HepG2 (cell line): ENCODE measurements around the gene RBP2. TPM values are rescaled to one million over a fixed set of nuclear protein-coding genes. Genes with fewer than 3 reads are reported as not detected.

ENCODE experiments used
- ATAC-seq: fragments of 200-7000 bp; cut with Tn5 transposase; 3 replicates; pipeline ENCODE4 v1.9.1; 2020; ENCODE audit warnings: mild to moderate bottlenecking, moderate library complexity
- BruUV-seq: library from RNA; stranded (reverse); fragments of 400-500 nt; replicated peaks from 2 replicates; lab custom pipeline; 2021; lab: Mats Ljungman, UMichigan
- CTCF ChIA-PET: fragments of 300-600 bp; formaldehyde crosslinking; extraction: SDS; loops from one replicate; lab custom pipeline; 2021; ENCODE audit warnings: low total read pairs, inconsistent platforms, low intra/inter-chr PET ratio; lab: Yijun Ruan, JAX
- POLR2A ChIA-PET: fragments of 350-600 bp; sonication (Branson Sonifier 250); formaldehyde crosslinking; loops from one replicate; lab custom pipeline; 2020; ENCODE audit warnings: antibody characterized with exemption, inconsistent platforms; lab: Yijun Ruan, JAX
- DNase-seq: peaks from one replicate; pipeline ENCODE4 v3.0.0-alpha.2; 2015; ENCODE audit warnings: low spot score
- FAIRE-seq: peaks from 3 replicates; lab custom pipeline; 2011; peaks lifted over from hg19 to GRCh38; lab: Jason Lieb, UNC
- H2AFZ ChIP-seq: one replicate; pipeline ENCODE4 v1.6.1; 2011; ENCODE audit warnings: low read length, inconsistent platforms
- H3K27ac ChIP-seq: fragments of 300-600 bp; 3 replicates; pipeline ENCODE4 v1.8.0; 2011; ENCODE audit warnings: mixed run types, mild to moderate bottlenecking, mixed read lengths, low read length, inconsistent platforms; ENCODE audit not compliant: insufficient read depth; ENCODE audit errors: extremely low read length
- H3K27me3 ChIP-seq, 2 experiments: fragments of 200-600 bp in 1 of 2; 2 replicates in 1 of 2; 3 replicates in 1 of 2; pipeline versions ENCODE4 v1.6.0 to v1.8.0; 2011; ENCODE audit warnings: low read length in 2 of 2, mild to moderate bottlenecking in 2 of 2, moderate library complexity in 2 of 2, inconsistent platforms in 1 of 2; ENCODE audit not compliant: insufficient read depth in 2 of 2, control insufficient read depth in 1 of 2
- H3K36me3 ChIP-seq, 2 experiments: fragments of 200-600 bp in 1 of 2; replicated peaks in 1 of 2; 2 replicates in 1 of 2; 3 replicates in 1 of 2; pipeline versions ENCODE4 v1.5.1 to v1.8.0; 2011; ENCODE audit warnings: low read length in 2 of 2, inconsistent platforms in 1 of 2; ENCODE audit not compliant: insufficient read depth in 2 of 2, control insufficient read depth in 1 of 2
- H3K4me1 ChIP-seq: 2 replicates; pipeline ENCODE4 v1.5.1; 2012; ENCODE audit warnings: low read length, inconsistent platforms; ENCODE audit not compliant: insufficient read depth
- H3K4me2 ChIP-seq: 2 replicates; pipeline ENCODE4 v1.6.0; 2011; ENCODE audit warnings: low read depth, low read length, inconsistent platforms
- H3K4me3 ChIP-seq, 3 experiments: fragments of 200-600 bp in 1 of 3; sonication (generic), shearing (Covaris generic) in 1 of 3; replicated peaks in 1 of 3; 2 replicates each; pipeline ENCODE4 v1.5.1; 2011 to 2016; ENCODE audit warnings: low read length in 3 of 3, inconsistent platforms in 2 of 3, low read depth in 2 of 3, mild to moderate bottlenecking in 2 of 3, control low read depth in 1 of 3, mixed read lengths in 1 of 3; ENCODE audit not compliant: insufficient read depth in 1 of 3
- H3K79me2 ChIP-seq: one replicate; pipeline ENCODE4 v1.6.1; 2011; ENCODE audit warnings: low read length, inconsistent platforms; ENCODE audit not compliant: insufficient read depth
- H3K9ac ChIP-seq: 2 replicates; pipeline ENCODE4 v1.6.0; 2011; ENCODE audit warnings: mild to moderate bottlenecking, low read depth, low read length, inconsistent platforms; ENCODE audit not compliant: insufficient read depth
- H3K9me3 ChIP-seq: 2 replicates; pipeline ENCODE4 v1.5.1; 2012; ENCODE audit warnings: mild to moderate bottlenecking, low read length
- H4K20me1 ChIP-seq: 2 replicates; pipeline ENCODE4 v1.6.0; 2011; ENCODE audit warnings: inconsistent platforms, mild to moderate bottlenecking, low read length, moderate library complexity; ENCODE audit not compliant: insufficient read depth
- KDM4B ChIP-seq: sonication (generic); formaldehyde crosslinking; IDR thresholded peaks from 2 replicates; pipeline ENCODE4 v1.4.0; 2020; ENCODE audit warnings: missing genetic modification reagents
- NCOA2 ChIP-seq: sonication (generic); formaldehyde crosslinking; IDR thresholded peaks from 2 replicates; pipeline ENCODE4 v1.8.0; 2022; ENCODE audit warnings: inconsistent platforms
- NFKB2 ChIP-seq: sonication (generic); formaldehyde crosslinking; IDR thresholded peaks from 2 replicates; pipeline ENCODE4 v1.4.0; 2020; ENCODE audit warnings: missing genetic modification reagents, borderline replicate concordance
- NR2F6 ChIP-seq, 2 experiments: IDR thresholded peaks; 2 replicates each; pipeline ENCODE4 v1.6.1; 2016; ENCODE audit warnings: antibody characterized with exemption in 1 of 2, mild to moderate bottlenecking in 1 of 2
- PBX2 ChIP-seq: IDR thresholded peaks from 2 replicates; pipeline ENCODE4 v1.6.1; 2016; ENCODE audit warnings: control low read depth
- SETDB1 ChIP-seq: sonication (generic); formaldehyde crosslinking; IDR thresholded peaks from 2 replicates; pipeline ENCODE4 v1.5.1; 2020; ENCODE audit warnings: missing genetic modification reagents, mild to moderate bottlenecking, borderline replicate concordance
- SOX13 ChIP-seq, 3 experiments: fragments of 450-650 bp in 1 of 3; sonication (generic) in 1 of 3; formaldehyde crosslinking in 1 of 3; IDR thresholded peaks in 2 of 3; conservative IDR thresholded peaks in 1 of 3; 2 replicates each; pipeline versions ENCODE4 v1.5.0 to v1.6.1; 2016 to 2020; ENCODE audit warnings: antibody characterized with exemption in 1 of 3, mild to moderate bottlenecking in 1 of 3, missing compliant biosample characterization in 1 of 3, missing genetic modification reagents in 1 of 3, moderate library complexity in 1 of 3
- ZFP91 ChIP-seq: sonication (generic); formaldehyde crosslinking; IDR thresholded peaks from 2 replicates; pipeline ENCODE4 v1.9.0; 2022; ENCODE audit warnings: missing genetic modification reagents, mild to moderate bottlenecking, borderline replicate concordance
- ZNF20 ChIP-seq: sonication (generic); formaldehyde crosslinking; IDR thresholded peaks from 2 replicates; pipeline ENCODE4 v1.4.0; 2020; ENCODE audit warnings: mild to moderate bottlenecking, moderate library complexity, missing genetic modification reagents
- ZNF225 ChIP-seq: sonication (generic); formaldehyde crosslinking; IDR thresholded peaks from 2 replicates; pipeline ENCODE4 v1.4.0; 2020; ENCODE audit warnings: mild to moderate bottlenecking, missing genetic modification reagents
- ZNF7 ChIP-seq: IDR thresholded peaks from 2 replicates; pipeline ENCODE4 v1.6.1; 2016; ENCODE audit warnings: missing biosample characterization, missing genetic modification reagents
- WGBS: methylation state at CpG from one replicate; pipeline ENCODE4 v1.1.6; 2017; ENCODE audit warnings: low lambda C conversion rate; 5-methylcytosine and 5-hydroxymethylcytosine counted together
- in situ Hi-C: cut with HindIII; loops from 2 replicates; pipeline ENCODE4 v1.10.0; 2017; ENCODE audit warnings: low pct_unique_long_range_greater_than_20kb; ENCODE audit not compliant: extremely low pct_ligation_motif_present
- intact Hi-C: fragments of 100-400 bp; cut with micrococcal nuclease; formaldehyde crosslinking; loops from one replicate; pipeline ENCODE4 v1.10.0; 2022; ENCODE audit not compliant: unreplicated experiment
- polyA plus RNA-seq, 8 experiments: library from polyadenylated mRNA; depleted of rRNA in 3 of 8; stranded (reverse) in 7 of 8; unstranded in 1 of 8; fragments of >200 nt; fragmentation: Illumina TruSeq in 4 of 8; extraction: Trizol in 4 of 8; gene quantifications; 2 replicates each; pipeline versions ENCODE4 v1.2.1 to v1.2.3, GENCODE V29; 2011 to 2016; ENCODE audit warnings: low read depth in 4 of 8, missing spikeins in 1 of 8, mixed read lengths in 1 of 8; ENCODE audit not compliant: insufficient read depth in 1 of 8
- total RNA-seq, 5 experiments: library from RNA; depleted of rRNA; stranded (reverse); fragments of >200 nt; fragmentation: Illumina TruSeq; extraction: Trizol; gene quantifications; 2 replicates each; pipeline ENCODE4 v1.2.3, GENCODE V29; 2016; ENCODE audit warnings: low read depth in 1 of 5
- TF ChIP-seq, protein P1 (sequence below): sonication (generic); formaldehyde crosslinking; IDR thresholded peaks from 2 replicates; pipeline ENCODE4 v1.8.0; 2022; ENCODE audit warnings: mild to moderate bottlenecking, missing genetic modification reagents, borderline replicate concordance

RBP2 gene
- total and polyA plus RNA-seq, 2 of the 13 experiments (the other 11 are each of a cell fraction or from before 2014, with no cell fraction given): 0.17 to 2.5 TPM

DNA sequence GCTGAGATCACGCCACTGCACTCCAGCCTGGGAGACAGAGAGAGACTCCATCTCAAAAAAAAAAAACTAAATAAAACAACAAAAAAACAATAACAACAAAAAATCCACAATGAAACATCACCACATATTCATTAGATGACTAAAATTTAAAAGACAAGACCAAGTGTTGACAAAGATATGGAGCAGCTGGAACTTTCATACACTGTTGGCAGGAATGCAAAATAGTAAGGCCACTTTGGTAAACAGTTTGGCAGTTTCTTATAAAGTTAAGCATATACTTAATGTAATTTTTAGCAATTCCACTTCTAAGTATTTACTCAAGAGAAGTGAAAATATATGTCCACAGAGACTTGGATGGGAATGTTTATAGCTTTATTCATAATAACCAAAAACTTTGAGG is 43.2 kb downstream of the RBP2 start:
- Histone ChIP-seq H3K36me3 (no peaks in the 10 kb centered on the region), H3K4me1 (no peaks in the 10 kb centered on the region), H3K27me3 (no peaks in the 10 kb centered on the region), H3K9me3 (no peaks in the 10 kb centered on the region), H3K4me2 (no peak overlapping the region), H2AFZ (no peak overlapping the region), H3K79me2 (no peaks in the 10 kb centered on the region), H4K20me1 (no peaks in the 10 kb centered on the region), H3K27ac (no peak overlapping the region), H3K9ac (no peak overlapping the region), H3K4me3 (no peak overlapping the region)
- TF ChIP-seq, protein P1, sequence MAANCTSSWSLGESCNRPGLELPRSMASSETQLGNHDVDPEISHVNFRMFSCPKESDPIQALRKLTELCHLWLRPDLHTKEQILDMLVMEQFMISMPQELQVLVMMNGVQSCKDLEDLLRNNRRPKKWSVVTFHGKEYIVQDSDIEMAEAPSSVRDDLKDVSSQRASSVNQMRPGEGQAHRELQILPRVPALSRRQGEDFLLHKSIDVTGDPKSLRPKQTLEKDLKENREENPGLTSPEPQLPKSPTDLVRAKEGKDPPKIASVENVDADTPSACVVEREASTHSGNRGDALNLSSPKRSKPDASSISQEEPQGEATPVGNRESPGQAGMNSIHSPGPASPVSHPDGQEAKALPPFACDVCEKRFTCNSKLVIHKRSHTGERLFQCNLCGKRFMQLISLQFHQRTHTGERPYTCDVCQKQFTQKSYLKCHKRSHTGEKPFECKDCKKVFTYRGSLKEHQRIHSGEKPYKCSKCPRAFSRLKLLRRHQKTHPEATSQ: no peak
- TF ChIP-seq ZNF7 (CRISPR knock-in tag): peak; percentile 77; the same call in 1 of the 2 replicates
- no peak for TF ChIP-seq ZNF20 (CRISPR knock-in tag)
- no peak for TF ChIP-seq ZFP91
- POLR2A ChIA-PET: no interaction called here
- CTCF ChIA-PET: no interaction called here
- FAIRE-seq (no peak), DNase-seq (no peak), ATAC-seq (no peak)
- no TSS peak for BruUV-seq
- in situ Hi-C loops: no loop called here
- 73% methylated on average over 1 of the region's 1 CpG for WGBS
- intact Hi-C loops: no loop called here

DNA sequence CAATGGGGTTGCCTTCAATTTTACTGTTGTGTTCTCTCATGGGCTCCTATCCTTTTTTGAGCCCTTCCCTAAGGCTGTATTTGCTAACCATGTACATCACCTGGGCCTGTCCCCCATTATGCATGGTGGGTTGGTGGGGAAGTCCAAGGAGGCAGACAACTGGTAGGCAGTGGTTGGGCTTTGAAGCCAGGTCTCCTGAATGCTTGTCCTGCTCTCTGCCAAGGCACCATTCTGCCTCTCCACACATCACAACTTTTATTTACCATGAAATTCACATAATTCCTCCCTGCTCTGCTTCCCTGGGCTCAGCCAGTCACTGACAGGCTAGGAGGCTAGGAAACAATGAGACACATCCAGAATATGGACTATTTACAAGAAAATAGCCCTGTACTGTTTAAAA is 45.8 kb downstream of the RBP2 start:
- in situ Hi-C loops (no loop called here), intact Hi-C loops (no loop called here)
- Histone ChIP-seq H4K20me1 (no peaks in the 10 kb centered on the region), H3K36me3 (no peaks in the 10 kb centered on the region), H3K79me2 (no peaks in the 10 kb centered on the region), H3K4me3 (no peak overlapping the region), H3K27ac (no peak overlapping the region), H3K9ac (no peak overlapping the region), H3K4me1 (no peaks in the 10 kb centered on the region), H3K9me3 (no peaks in the 10 kb centered on the region), H3K27me3 (no peaks in the 10 kb centered on the region), H3K4me2 (no peak overlapping the region), H2AFZ (no peak overlapping the region)
- no TSS peak for BruUV-seq
- FAIRE-seq: no peak
- no peak for DNase-seq
- no peak for ATAC-seq
- ChIA-PET CTCF (no interaction called here), POLR2A (no interaction called here)
- TF ChIP-seq SETDB1 (CRISPR knock-in tag) (no peak), ZNF20 (CRISPR knock-in tag) (no peak), NFKB2 (CRISPR knock-in tag) (no peak), ZNF225 (CRISPR knock-in tag) (no peak), NR2F6 (IDR thresholded peaks at IDR 0.05) (no peak), NR2F6 (CRISPR knock-in tag; IDR thresholded peaks at IDR 0.05) (no peak), NCOA2 (CRISPR knock-in tag) (no peak), KDM4B (CRISPR knock-in tag) (no peak), PBX2 (CRISPR knock-in tag) (no peak), SOX13 (IDR thresholded peaks at IDR 0.05) (no peak), SOX13 (CRISPR knock-in tag; conservative IDR thresholded peaks at IDR 0.05 in 1 of 2, IDR thresholded peaks at IDR 0.05 in 1 of 2) (no peak)
